GM19372 (cell line): Measurements from ENCODE around the gene PLOD2.

ENCODE experiments used
- ATAC-seq: cut with Tn5 transposase; IDR thresholded peaks from one replicate; pipeline ENCODE4 v1.9.1; 2021; ENCODE audit warnings: mild to moderate bottlenecking, low read depth, moderate library complexity; ENCODE audit not compliant: unreplicated experiment

The PLOD2 gene

GRCh38 chr3:146104068-146104467 is 56.9 kb downstream of the PLOD2 start:
- ATAC-seq = no peak

GRCh38 chr3:146102885-146103284 is 58.1 kb downstream of the PLOD2 start:
- no peak for ATAC-seq

- ATAC-seq = no peak
Measured at GRCh38 chr3:146101538-146101937, 59.4 kb downstream of the PLOD2 start.

- no peak for ATAC-seq
Measured at GRCh38 chr3:146100825-146101444, 60.0 kb downstream of the PLOD2 start.

GRCh38 chr3:146100180-146100579 is 60.8 kb downstream of the PLOD2 start:
- ATAC-seq = no peak

- no peak for ATAC-seq
Measured at GRCh38 chr3:146099316-146099715, 61.7 kb downstream of the PLOD2 start.

- ATAC-seq = no peak
Measured at GRCh38 chr3:146093896-146094295, 67.1 kb downstream of the PLOD2 start.

GRCh38 chr3:146092230-146092629 is 68.8 kb downstream of the PLOD2 start:
- no peak for ATAC-seq

GRCh38 chr3:146091397-146091796 is 69.6 kb downstream of the PLOD2 start:
- ATAC-seq = no peak

- no peak for ATAC-seq
Measured at GRCh38 chr3:146090521-146090920, 70.5 kb downstream of the PLOD2 start.

GRCh38 chr3:146088840-146089239 is 72.1 kb downstream of the PLOD2 start:
- ATAC-seq = no peak

- no peak for ATAC-seq
Measured at GRCh38 chr3:146087116-146087515, 73.9 kb downstream of the PLOD2 start.

GRCh38 chr3:146086211-146086610 is 74.8 kb downstream of the PLOD2 start:
- no peak for ATAC-seq

GRCh38 chr3:146085678-146086077 is 75.3 kb downstream of the PLOD2 start:
- no peak for ATAC-seq

GRCh38 chr3:146080578-146080977 is 80.4 kb downstream of the PLOD2 start:
- ATAC-seq = no peak

- ATAC-seq = no peak
Measured at GRCh38 chr3:146078031-146078430, 83.0 kb downstream of the PLOD2 start.

- no peak for ATAC-seq
Measured at GRCh38 chr3:146077181-146077580, 83.8 kb downstream of the PLOD2 start.

GRCh38 chr3:146072824-146073223 is 88.2 kb downstream of the PLOD2 start:
- no peak for ATAC-seq

- ATAC-seq = no peak
Measured at GRCh38 chr3:146072061-146072460, 88.9 kb downstream of the PLOD2 start.

GRCh38 chr3:146071632-146072031 is 89.4 kb downstream of the PLOD2 start:
- ATAC-seq = no peak

GRCh38 chr3:146067048-146067447 is 93.9 kb downstream of the PLOD2 start:
- no peak for ATAC-seq

- ATAC-seq = no peak
Measured at GRCh38 chr3:146065573-146066006, 95.4 kb downstream of the PLOD2 start.

GRCh38 chr3:146058241-146058640 is 102.7 kb downstream of the PLOD2 start:
- ATAC-seq = no peak
